HEK293T (cell line): ENCODE measurements around the gene TRIM10.

Experiments
- BHLHE40 ChIP-seq: fragments of 450-650 bp; IDR thresholded peaks from 2 replicates; pipeline ENCODE4 v1.6.1; 2016; ENCODE audit warnings: mild to moderate bottlenecking, moderate library complexity, borderline replicate concordance
- FOXM1 ChIP-seq: fragments of 450-650 bp; IDR thresholded peaks from 2 replicates; pipeline ENCODE4 v1.6.1; 2017; ENCODE audit warnings: mild to moderate bottlenecking, borderline replicate concordance
- PKNOX1 ChIP-seq: fragments of 450-650 bp; IDR thresholded peaks from 2 replicates; pipeline ENCODE4 v1.6.1; 2016

GRCh38 chr6:30103872-30104179 lies 57.2 kb downstream of the TRIM10 start:
- TF ChIP-seq BHLHE40 (no peak), PKNOX1 (no peak), FOXM1 (no peak)
